Natural killer cell (primary cell): ENCODE results near the gene KDM5A. TPM values are rescaled to one million over a fixed set of nuclear protein-coding genes. Genes with fewer than 3 reads are reported as not detected.

Experiments used
- ATAC-seq, 3 donors: fragments of 150-1000 bp in 2 of 3; fragments of 200-7000 bp in 1 of 3; cut with Tn5 transposase; 1 replicate in 1 of 3; 2 replicates in 2 of 3; pipeline ENCODE4 v1.10.0; 2021; ENCODE audit warnings: mild to moderate bottlenecking in 2 of 3, moderate library complexity in 2 of 3
- DNase-seq, 2 donors: peaks; one replicate each; pipeline versions ENCODE4 v3.0.0 to v3.0.0-alpha.2; 2013 to 2021; ENCODE audit warnings: mixed read lengths in 1 of 2
- H3K27ac ChIP-seq: one replicate; pipeline ENCODE4 v1.5.1; 2013; ENCODE audit warnings: mild to moderate bottlenecking, low read length
- H3K27me3 ChIP-seq: one replicate; pipeline ENCODE4 v1.6.1; 2013; ENCODE audit warnings: low read length; ENCODE audit not compliant: control insufficient read depth, insufficient read depth
- H3K36me3 ChIP-seq: one replicate; pipeline ENCODE4 v1.6.1; 2013; ENCODE audit warnings: low read length; ENCODE audit not compliant: control insufficient read depth, insufficient read depth
- H3K4me1 ChIP-seq: one replicate; pipeline ENCODE4 v1.6.1; 2013; ENCODE audit warnings: low read length; ENCODE audit not compliant: control insufficient read depth, insufficient read depth
- H3K4me3 ChIP-seq: one replicate; pipeline ENCODE4 v1.5.1; 2013; ENCODE audit warnings: low read length
- H3K9me3 ChIP-seq: one replicate; pipeline ENCODE4 v1.6.1; 2013; ENCODE audit warnings: low read length; ENCODE audit not compliant: control insufficient read depth, insufficient read depth
- H3K27ac Mint-ChIP-seq, 2 donors: one replicate each; pipeline ENCODE4 v1.8.0; 2022; ENCODE audit warnings: mild to moderate bottlenecking in 2 of 2, mixed read lengths in 2 of 2, moderate library complexity in 1 of 2
- H3K27me3 Mint-ChIP-seq, 2 donors: one replicate each; pipeline ENCODE4 v1.8.0; 2022; ENCODE audit warnings: low read depth in 2 of 2, mixed read lengths in 2 of 2
- H3K36me3 Mint-ChIP-seq: one replicate; pipeline ENCODE4 v1.8.0; 2022; ENCODE audit warnings: mixed read lengths
- H3K4me1 Mint-ChIP-seq, 2 donors: one replicate each; pipeline ENCODE4 v1.8.0; 2022; ENCODE audit warnings: mixed read lengths in 2 of 2
- H3K4me3 Mint-ChIP-seq: one replicate; pipeline ENCODE4 v1.8.0; 2022; ENCODE audit warnings: mild to moderate bottlenecking, moderate library complexity, mixed read lengths
- H3K9me3 Mint-ChIP-seq, 2 donors: one replicate each; pipeline ENCODE4 v1.8.0; 2022; ENCODE audit warnings: mixed read lengths in 2 of 2
- CTCF ChIP-seq: fragments of 200-600 bp; IDR thresholded peaks from one replicate; pipeline ENCODE4 v1.8.0; 2022; ENCODE audit warnings: antibody characterized with exemption
- whole genome bisulfite sequencing: methylation state at CpG from one replicate; pipeline ENCODE4 v1.1.7; 2013; ENCODE audit warnings: missing lambda C conversion rate; ENCODE audit not compliant: insufficient coverage; 5-methylcytosine and 5-hydroxymethylcytosine counted together
- intact Hi-C: fragments of 100-400 bp; cut with micrococcal nuclease; formaldehyde crosslinking; loops from one replicate; pipeline ENCODE4 v1.14.2; 2022
- total RNA-seq, 4 donors: library from RNA; stranded (reverse); fragments of 120-200 nt in 1 of 4; gene quantifications; one replicate each; pipeline versions ENCODE4 v1.2.3 to v1.2.4, GENCODE V29; 2013 to 2022

KDM5A gene
- total RNA-seq, 3 donors from 2014 or later (not counting 1 experiment from before 2014, with no cell fraction given) = 175 to 194 (median 184) TPM

- Mint-ChIP-seq H3K9me3 (peaks cover 8 to 12% of the 10 kb centered on the region in 2 donors), H3K27ac (no peak overlapping the region), H3K4me1 (no peaks in the 10 kb centered on the region), H3K36me3 (peaks cover 14% of the 10 kb centered on the region), H3K27me3 (peaks cover 19 to 27% of the 10 kb centered on the region in 2 donors), H3K4me3 (no peak overlapping the region)
- Histone ChIP-seq H3K4me3 (no peak overlapping the region), H3K27me3 (no peaks in the 10 kb centered on the region), H3K36me3 (no peaks in the 10 kb centered on the region), H3K4me1 (no peaks in the 10 kb centered on the region), H3K9me3 (no peaks in the 10 kb centered on the region), H3K27ac (no peak overlapping the region)
- no peak for DNase-seq
- intact Hi-C loops = no loop called here
- WGBS = no CpG with 5 or more reads among the region's 3 CpGs
- ATAC-seq = no peak
- TF ChIP-seq CTCF = no peak
Observed at GRCh38 chr12:247271-247670, 141.8 kb downstream of the KDM5A start.

GRCh38 chr12:243381-243780 is 145.7 kb downstream of the KDM5A start:
- Mint-ChIP-seq H3K27me3 (peaks cover 25 to 28% of the 10 kb centered on the region in 2 donors), H3K9me3 (peaks cover 8 to 10% of the 10 kb centered on the region in 2 donors), H3K36me3 (peaks cover 14% of the 10 kb centered on the region), H3K4me1 (no peaks in the 10 kb centered on the region), H3K27ac (no peak overlapping the region), H3K4me3 (no peak overlapping the region)
- ATAC-seq (no peak), DNase-seq (no peak)
- Histone ChIP-seq H3K9me3 (no peaks in the 10 kb centered on the region), H3K36me3 (no peaks in the 10 kb centered on the region), H3K4me1 (no peaks in the 10 kb centered on the region), H3K27me3 (no peaks in the 10 kb centered on the region), H3K4me3 (no peak overlapping the region), H3K27ac (no peak overlapping the region)
- TF ChIP-seq CTCF = no peak
- intact Hi-C loops = no loop called here
- 42% methylated on average over 4 of the region's 4 CpGs for WGBS

GRCh38 chr12:242496-242895 is 146.6 kb downstream of the KDM5A start:
- Mint-ChIP-seq H3K9me3 (peaks cover 4 to 6% of the 10 kb centered on the region in 2 donors), H3K36me3 (peaks cover 14% of the 10 kb centered on the region), H3K27me3 (peaks cover 21 to 28% of the 10 kb centered on the region in 2 donors), H3K27ac (no peak overlapping the region), H3K4me3 (no peak overlapping the region), H3K4me1 (no peaks in the 10 kb centered on the region)
- TF ChIP-seq CTCF = no peak
- peaks cover under 1% of the 10 kb centered on the region for H3K9me3 ChIP-seq
- no peak for DNase-seq
- H3K27me3 ChIP-seq = no peaks in the 10 kb centered on the region
- no peak overlapping the region for H3K27ac ChIP-seq
- ATAC-seq = peak in 1 of 3 donors; percentile 30
- H3K4me1 ChIP-seq = no peaks in the 10 kb centered on the region
- intact Hi-C loops = no loop called here
- 92% methylated on average over 15 of the region's 15 CpGs for WGBS
- H3K4me3 ChIP-seq = no peak overlapping the region
- no peaks in the 10 kb centered on the region for H3K36me3 ChIP-seq

GRCh38 chr12:241266-241665 is 147.9 kb downstream of the KDM5A start:
- H3K36me3 Mint-ChIP-seq = peaks cover 6% of the 10 kb centered on the region
- no peaks in the 10 kb centered on the region for H3K36me3 ChIP-seq
- ATAC-seq = no peak

More at GRCh38 chr12:241266-241665, 147.9 kb downstream of the KDM5A start:
- Histone ChIP-seq H3K4me3 (no peak overlapping the region), H3K9me3 (peaks cover 13% of the 10 kb centered on the region), H3K4me1 (no peaks in the 10 kb centered on the region), H3K27me3 (no peaks in the 10 kb centered on the region), H3K27ac (no peak overlapping the region)
- 96% methylated on average over 5 of the region's 9 CpGs for WGBS
- peaks cover 17 to 28% of the 10 kb centered on the region in 2 donors for H3K27me3 Mint-ChIP-seq
- H3K4me3 Mint-ChIP-seq = no peak overlapping the region
- H3K27ac Mint-ChIP-seq = no peak overlapping the region
- DNase-seq = no peak
- intact Hi-C loops = no loop called here
- peaks cover 1 to 2% of the 10 kb centered on the region in 2 donors for H3K9me3 Mint-ChIP-seq
- H3K4me1 Mint-ChIP-seq = no peaks in the 10 kb centered on the region
- no peak for TF ChIP-seq CTCF
